MV-4-11 (cell line): Measurements from ENCODE around the gene TPX2.

Experiments
- DNase-seq: peaks from one replicate; lab custom pipeline; 2025; lab: John Stamatoyannopoulos, UW

The TPX2 gene

GRCh38 chr20:31849306-31849930 is 110.3 kb downstream of the TPX2 start:
- DNase-seq = no peak
